K562 (cell line): ENCODE results near the gene RNF151. TPM values are rescaled to one million over a fixed set of nuclear protein-coding genes. Genes with fewer than 3 reads are reported as not detected.

Source experiments
- ARID3B ChIP-seq: fragments of 250-450 bp; sonication (Bioruptor Pico); IDR thresholded peaks from 2 replicates; pipeline ENCODE4 v1.4.0; 2020; ENCODE audit warnings: borderline replicate concordance
- ATF3 ChIP-seq, 2 experiments: fragments of 450-650 bp in 1 of 2; sonication (generic) in 1 of 2; formaldehyde crosslinking in 1 of 2; IDR thresholded peaks in 1 of 2; conservative IDR thresholded peaks in 1 of 2; 2 replicates each; pipeline versions ENCODE4 v1.6.1 to v1.8.1; 2016 to 2023; ENCODE audit warnings: mild to moderate bottlenecking in 2 of 2, moderate library complexity in 2 of 2, inconsistent platforms in 1 of 2, missing genetic modification reagents in 1 of 2
- C11orf30 ChIP-seq: fragments of 450-650 bp; IDR thresholded peaks from 2 replicates; pipeline ENCODE4 v1.6.1; 2016; ENCODE audit warnings: low read depth, mild to moderate bottlenecking
- CBFA2T2 ChIP-seq: fragments of 450-650 bp; conservative IDR thresholded peaks from 2 replicates; pipeline ENCODE4 v1.6.1; 2017; ENCODE audit warnings: mild to moderate bottlenecking
- CHCHD3 ChIP-seq: fragments of 250-450 bp; sonication (Bioruptor Pico); IDR thresholded peaks from 2 replicates; pipeline ENCODE4 v2.1.2; 2022; ENCODE audit warnings: mild to moderate bottlenecking
- HDAC6 ChIP-seq: IDR thresholded peaks from 2 replicates; pipeline ENCODE4 v1.6.1; 2012; ENCODE audit warnings: low read depth, mild to moderate bottlenecking, control low read depth, inconsistent platforms, low read length, moderate library complexity
- L3MBTL2 ChIP-seq: fragments of 450-650 bp; IDR thresholded peaks from 2 replicates; pipeline ENCODE4 v1.6.1; 2016; ENCODE audit warnings: mild to moderate bottlenecking, moderate library complexity
- PBX2 ChIP-seq, 2 experiments: IDR thresholded peaks in 1 of 2; conservative IDR thresholded peaks in 1 of 2; 2 replicates each; pipeline ENCODE4 v1.6.1; 2016; ENCODE audit warnings: low read depth in 2 of 2, mild to moderate bottlenecking in 1 of 2, missing compliant biosample characterization in 1 of 2, missing genetic modification characterization in 1 of 2, moderate library complexity in 1 of 2
- PCBP2 ChIP-seq: fragments of 200-400 bp; formaldehyde crosslinking; IDR thresholded peaks from 2 replicates; pipeline ENCODE4 v1.6.1; 2018; ENCODE audit warnings: low read length, low read depth, mild to moderate bottlenecking, moderate library complexity; ENCODE audit not compliant: poor library complexity, severe bottlenecking
- SNIP1 ChIP-seq: fragments of 450-650 bp; IDR thresholded peaks from 2 replicates; pipeline ENCODE4 v1.7.1; 2017; ENCODE audit warnings: low read depth, mild to moderate bottlenecking
- TARDBP ChIP-seq: fragments of 450-650 bp; IDR thresholded peaks from 2 replicates; pipeline ENCODE4 v1.6.1; 2016
- TCF15 ChIP-seq: fragments of 250-450 bp; sonication (Bioruptor Pico); IDR thresholded peaks from 2 replicates; pipeline ENCODE4 v1.8.0; 2022; ENCODE audit warnings: moderate library complexity, mild to moderate bottlenecking, inconsistent platforms
- ZBTB12 ChIP-seq: fragments of 250-450 bp; sonication (Bioruptor Pico); IDR thresholded peaks from 2 replicates; pipeline ENCODE4 v1.4.0; 2020
- ZHX1 ChIP-seq: fragments of 150-350 bp; conservative IDR thresholded peaks from 2 replicates; pipeline ENCODE4 v1.6.1; 2014; ENCODE audit warnings: low read length
- ZNF395 ChIP-seq: fragments of 200-800 bp; sonication (Bioruptor generic); IDR thresholded peaks from 2 replicates; pipeline ENCODE4 v1.6.1; 2017; ENCODE audit warnings: missing genetic modification characterization, missing compliant biosample characterization
- polyA plus RNA-seq, 8 experiments: library from polyadenylated mRNA; depleted of rRNA in 4 of 8; stranded (reverse) in 5 of 8; unstranded in 3 of 8; fragments of >200 nt; fragmentation: Nextera tagmentation in 2 of 8; fragmentation: Illumina TruSeq in 1 of 8; extraction: Ambion mirVana in 2 of 8; extraction: Trizol in 1 of 8; gene quantifications; 2 replicates each; pipeline versions ENCODE4 v1.2.1 to v1.2.3, GENCODE V29; 2011 to 2014; ENCODE audit warnings: inconsistent platforms in 1 of 8, missing spikeins in 1 of 8
- total RNA-seq, 7 experiments: library from RNA; depleted of rRNA in 6 of 7; stranded (reverse); fragments of >200 nt in 6 of 7; fragmentation: Illumina TruSeq in 2 of 7; extraction: Trizol in 2 of 7; gene quantifications; 2 replicates each; pipeline versions ENCODE4 v1.2.1 to v1.2.3, GENCODE V29; 2011 to 2021; ENCODE audit warnings: low replicate concordance in 1 of 7

RNF151 gene
- total and polyA plus RNA-seq, 9 of the 15 experiments (the other 6 are each of a cell fraction or from before 2014, with no cell fraction given), result not detected

- TF ChIP-seq ZNF395 (CRISPR knock-in tag) (no peak), TARDBP (no peak), SNIP1 (no peak), L3MBTL2 (peak; percentile 68), HDAC6 (no peak), PBX2 (CRISPR knock-in tag; IDR thresholded peaks at IDR 0.05; ENCODE audit: low read depth) (no peak), PBX2 (tag; conservative IDR thresholded peaks at IDR 0.05; ENCODE audit: low read depth) (no peak), ARID3B (CRISPR knock-in tag) (no peak), ZBTB12 (CRISPR knock-in tag) (no peak), TCF15 (no peak), CBFA2T2 (no peak), PCBP2 (no peak), CHCHD3 (CRISPR knock-in tag) (no peak), ATF3 (IDR thresholded peaks at IDR 0.05) (no peak), ATF3 (CRISPR knock-in tag; conservative IDR thresholded peaks at IDR 0.05) (no peak), C11orf30 (no peak), ZHX1 (no peak)
These were observed 42.6 kb downstream of the RNF151 start (continued) for GRCh38 chr16:2009164-2009711.
